B cell (primary cell): ENCODE data around the gene CCDC63. TPM values are rescaled to one million over a fixed set of nuclear protein-coding genes. Genes with fewer than 3 reads are reported as not detected.

Experiments used
- ATAC-seq: fragments of 200-7000 bp; cut with Tn5 transposase; one replicate; pipeline ENCODE4 v1.10.0; 2021; ENCODE audit warnings: low read depth, mild to moderate bottlenecking, moderate number of reproducible peaks, moderate library complexity
- CTCF ChIA-PET: fragments of 350-600 bp; sonication (Branson Sonifier 250); formaldehyde crosslinking; loops from one replicate; lab custom pipeline; 2021; ENCODE audit warnings: antibody characterized with exemption, inconsistent platforms; lab: Charles Lee
- POLR2A ChIA-PET: fragments of 350-600 bp; sonication (Branson Sonifier 250); formaldehyde crosslinking; loops from one replicate; lab custom pipeline; 2021; ENCODE audit warnings: antibody characterized with exemption; lab: Charles Lee
- DNase-seq: peaks from one replicate; pipeline ENCODE4 v3.0.0; 2013
- H2AFZ ChIP-seq: 2 replicates; pipeline ENCODE4 v1.6.1; 2012; ENCODE audit warnings: mild to moderate bottlenecking, low read depth, low read length; ENCODE audit not compliant: insufficient read depth, poor library complexity, severe bottlenecking
- H3K27ac ChIP-seq, 2 donors: 1 replicate in 1 of 2; 2 replicates in 1 of 2; pipeline ENCODE4 v1.5.1; 2012 to 2013; ENCODE audit warnings: low read length in 2 of 2, mild to moderate bottlenecking in 2 of 2, moderate library complexity in 1 of 2
- H3K27me3 ChIP-seq, 4 experiments: fragments of 200-600 bp in 1 of 4; sonication (generic) in 1 of 4; replicated peaks in 1 of 4; 1 replicate in 2 of 4; 2 replicates in 2 of 4; pipeline versions ENCODE4 v1.6.1 to v1.7.0; 2013 to 2016; ENCODE audit warnings: low read length in 3 of 4, mild to moderate bottlenecking in 2 of 4, mixed read lengths in 1 of 4, moderate library complexity in 1 of 4; ENCODE audit not compliant: insufficient read depth in 4 of 4, control insufficient read depth in 3 of 4; ENCODE audit errors: control extremely low read depth in 1 of 4
- H3K36me3 ChIP-seq, 2 experiments: replicated peaks in 1 of 2; 1 replicate in 1 of 2; 2 replicates in 1 of 2; pipeline versions ENCODE4 v1.6.1 to v1.7.1; 2013; ENCODE audit warnings: low read length in 1 of 2; ENCODE audit not compliant: insufficient read depth in 2 of 2, control insufficient read depth in 1 of 2; ENCODE audit errors: control extremely low read depth in 1 of 2, extremely low read depth in 1 of 2
- H3K4me1 ChIP-seq, 2 donors: fragments of 200-600 bp in 1 of 2; sonication (generic) in 1 of 2; 1 replicate in 1 of 2; 2 replicates in 1 of 2; pipeline versions ENCODE4 v1.5.1 to v1.6.1; 2013 to 2017; ENCODE audit warnings: low read length in 2 of 2; ENCODE audit not compliant: control insufficient read depth in 2 of 2, insufficient read depth in 2 of 2
- H3K4me2 ChIP-seq: replicated peaks from 2 replicates; pipeline ENCODE3; 2012; ENCODE audit warnings: mild to moderate bottlenecking, low read depth, low read length; ENCODE audit not compliant: poor library complexity, severe bottlenecking
- H3K4me3 ChIP-seq, 5 experiments: fragments of 200-600 bp in 1 of 5; sonication (generic) in 1 of 5; 1 replicate in 3 of 5; 2 replicates in 2 of 5; pipeline versions ENCODE4 v1.5.1 to v1.7.0; 2011 to 2016; ENCODE audit warnings: low read length in 4 of 5, mild to moderate bottlenecking in 4 of 5, low read depth in 2 of 5, control low read depth in 1 of 5, moderate library complexity in 1 of 5; ENCODE audit not compliant: insufficient read depth in 1 of 5; ENCODE audit errors: control extremely low read depth in 1 of 5, extremely low read depth in 1 of 5
- H3K79me2 ChIP-seq: fragments of 200-600 bp; sonication (generic); one replicate; pipeline ENCODE4 v1.6.0; 2016; ENCODE audit warnings: low read length; ENCODE audit not compliant: control insufficient read depth, insufficient read depth
- H3K9ac ChIP-seq: fragments of 200-600 bp; sonication (generic); 2 replicates; pipeline ENCODE4 v1.6.1; 2017; ENCODE audit warnings: mild to moderate bottlenecking, low read length, moderate library complexity
- H3K9me3 ChIP-seq, 3 donors: one replicate each; pipeline versions ENCODE4 v1.6.1 to v1.7.1; 2013; ENCODE audit warnings: low read length in 2 of 3; ENCODE audit not compliant: control insufficient read depth in 2 of 3, insufficient read depth in 1 of 3; ENCODE audit errors: control extremely low read depth in 1 of 3
- H4K20me1 ChIP-seq: 2 replicates; pipeline ENCODE4 v1.6.0; 2012; ENCODE audit warnings: mild to moderate bottlenecking, low read length; ENCODE audit not compliant: insufficient read depth, control insufficient read depth, poor library complexity, severe bottlenecking
- H3K27ac Mint-ChIP-seq: one replicate; pipeline ENCODE4 v1.8.0; 2021; ENCODE audit warnings: mixed read lengths
- H3K27me3 Mint-ChIP-seq: one replicate; pipeline ENCODE4 v1.8.0; 2021; ENCODE audit warnings: mixed read lengths
- H3K4me1 Mint-ChIP-seq: one replicate; pipeline ENCODE4 v1.8.0; 2021; ENCODE audit warnings: mixed read lengths
- H3K4me3 Mint-ChIP-seq: one replicate; pipeline ENCODE4 v1.8.0; 2021; ENCODE audit warnings: mixed read lengths
- H3K9me3 Mint-ChIP-seq: one replicate; pipeline ENCODE4 v1.8.0; 2022; ENCODE audit warnings: mixed read lengths; ENCODE audit not compliant: insufficient read depth
- EZH2 ChIP-seq: IDR thresholded peaks from 2 replicates; pipeline ENCODE4 v1.6.1; 2012; ENCODE audit warnings: borderline replicate concordance, low read depth, mild to moderate bottlenecking, moderate library complexity, low read length; ENCODE audit not compliant: insufficient read depth, poor library complexity, severe bottlenecking
- whole genome bisulfite sequencing: methylation state at CpG from one replicate; pipeline ENCODE4 v1.1.5; 2013; ENCODE audit warnings: missing lambda C conversion rate; ENCODE audit not compliant: insufficient coverage; 5-methylcytosine and 5-hydroxymethylcytosine counted together
- intact Hi-C: fragments of 100-400 bp; cut with micrococcal nuclease; formaldehyde crosslinking; loops from one replicate; pipeline ENCODE4 v1.10.0; 2022
- polyA plus RNA-seq: library from polyadenylated mRNA; depleted of rRNA; stranded (reverse); fragments of >200 nt; gene quantifications from 2 replicates; pipeline ENCODE4 v1.2.3, GENCODE V29; 2012
- total RNA-seq, 2 donors: library from RNA; stranded (reverse); fragments of 120-200 nt in 1 of 2; gene quantifications; 1 replicate in 1 of 2; 2 replicates in 1 of 2; pipeline versions ENCODE4 v1.2.3 to v1.2.4, GENCODE V29; 2013 to 2022
- TF ChIP-seq, protein P1 (sequence below): fragments of 200-600 bp; IDR thresholded peaks from one replicate; pipeline ENCODE4 v1.8.0; 2022; ENCODE audit warnings: antibody characterized with exemption, mild to moderate bottlenecking

CCDC63 gene
- total and polyA plus RNA-seq, 2 donors (not counting 1 experiment from before 2014, with no cell fraction given), result not detected

DNA sequence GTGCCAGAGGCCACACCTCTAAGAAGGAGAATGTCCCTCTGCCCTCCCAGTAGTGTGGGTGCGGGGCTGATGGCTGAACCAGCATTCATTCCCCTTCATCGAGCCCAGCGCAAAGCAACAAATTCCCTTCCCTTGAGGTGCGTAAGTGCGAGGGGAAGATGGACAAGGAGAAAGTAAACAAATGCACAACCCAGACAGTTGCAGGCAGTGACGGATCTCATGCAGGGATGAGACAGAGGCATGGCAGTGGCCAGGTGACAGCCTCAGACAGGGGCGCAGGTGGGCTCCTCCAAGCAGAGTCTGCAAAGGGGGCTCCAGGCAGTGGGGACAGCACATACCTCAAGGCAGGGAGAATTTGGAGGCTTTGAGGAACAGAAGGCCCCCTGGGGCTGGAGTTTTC, 75.9 kb downstream of the CCDC63 start:
- Histone ChIP-seq H3K4me3 (no peak overlapping the region), H3K9me3 (no peaks in the 10 kb centered on the region), H3K27ac (no peak overlapping the region), H3K9ac (no peak overlapping the region), H4K20me1 (no peaks in the 10 kb centered on the region), H2AFZ (no peak overlapping the region), H3K36me3 (no peaks in the 10 kb centered on the region), H3K4me1 (peaks cover 0 to 3% of the 10 kb centered on the region in 2 donors), H3K27me3 (peaks cover 0 to 2% (median 0%) of the 10 kb centered on the region in 4 experiments), H3K4me2 (no peak overlapping the region), H3K79me2 (no peaks in the 10 kb centered on the region)
- no peak overlapping the region for H3K27ac Mint-ChIP-seq
- 89% methylated on average over 6 of the region's 7 CpGs for WGBS
- POLR2A ChIA-PET, result no interaction called here
- CTCF ChIA-PET, result interaction anchor here (0.6 kb wide), 1 partner anchor 349 kb away, joined by 3 read pairs; no protein-coding TSS in a partner anchor
- TF ChIP-seq, protein P1, sequence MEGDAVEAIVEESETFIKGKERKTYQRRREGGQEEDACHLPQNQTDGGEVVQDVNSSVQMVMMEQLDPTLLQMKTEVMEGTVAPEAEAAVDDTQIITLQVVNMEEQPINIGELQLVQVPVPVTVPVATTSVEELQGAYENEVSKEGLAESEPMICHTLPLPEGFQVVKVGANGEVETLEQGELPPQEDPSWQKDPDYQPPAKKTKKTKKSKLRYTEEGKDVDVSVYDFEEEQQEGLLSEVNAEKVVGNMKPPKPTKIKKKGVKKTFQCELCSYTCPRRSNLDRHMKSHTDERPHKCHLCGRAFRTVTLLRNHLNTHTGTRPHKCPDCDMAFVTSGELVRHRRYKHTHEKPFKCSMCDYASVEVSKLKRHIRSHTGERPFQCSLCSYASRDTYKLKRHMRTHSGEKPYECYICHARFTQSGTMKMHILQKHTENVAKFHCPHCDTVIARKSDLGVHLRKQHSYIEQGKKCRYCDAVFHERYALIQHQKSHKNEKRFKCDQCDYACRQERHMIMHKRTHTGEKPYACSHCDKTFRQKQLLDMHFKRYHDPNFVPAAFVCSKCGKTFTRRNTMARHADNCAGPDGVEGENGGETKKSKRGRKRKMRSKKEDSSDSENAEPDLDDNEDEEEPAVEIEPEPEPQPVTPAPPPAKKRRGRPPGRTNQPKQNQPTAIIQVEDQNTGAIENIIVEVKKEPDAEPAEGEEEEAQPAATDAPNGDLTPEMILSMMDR, result no peak
- TF ChIP-seq EZH2, result no peak
- DNase-seq (no peak), ATAC-seq (no peak)
- H3K9me3 Mint-ChIP-seq, result no peaks in the 10 kb centered on the region
- no peak overlapping the region for H3K4me3 Mint-ChIP-seq
- H3K27me3 Mint-ChIP-seq, result peaks cover 16% of the 10 kb centered on the region
- peaks cover 5% of the 10 kb centered on the region for H3K4me1 Mint-ChIP-seq
- intact Hi-C loops, result no loop called here

DNA sequence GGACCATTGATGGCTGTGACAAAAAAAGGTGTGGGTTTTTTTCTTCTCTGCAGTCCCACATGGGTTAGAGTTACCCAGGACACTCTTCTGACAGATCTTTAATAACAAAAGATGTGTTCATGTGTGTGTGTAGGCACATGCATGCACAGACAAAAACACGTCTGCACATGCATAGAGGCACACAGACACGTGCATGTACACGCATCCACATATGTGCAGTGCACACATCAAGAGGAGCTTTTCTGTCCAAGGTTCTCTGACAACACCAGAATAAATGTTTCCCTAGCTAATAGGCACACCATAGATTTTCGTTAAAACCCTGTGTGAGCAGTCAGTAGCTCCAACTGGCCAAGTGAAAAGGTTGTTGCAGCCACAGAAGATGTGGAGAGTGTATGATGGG, 76.4 kb downstream of the CCDC63 start:
- POLR2A ChIA-PET, result no interaction called here
- H3K4me3 ChIP-seq, result no peak overlapping the region
- H3K4me2 ChIP-seq, result no peak overlapping the region
- H4K20me1 ChIP-seq, result no peaks in the 10 kb centered on the region
- no peak overlapping the region for H3K27ac ChIP-seq
- TF ChIP-seq EZH2, result no peak
- TF ChIP-seq, protein P1, result no peak
- H3K9ac ChIP-seq, result no peak overlapping the region
- WGBS, result 94% methylated on average over 4 of the region's 4 CpGs
- no peaks in the 10 kb centered on the region for H3K79me2 ChIP-seq
- CTCF ChIA-PET, result no interaction called here
- DNase-seq, result no peak
- no peaks in the 10 kb centered on the region for H3K9me3 Mint-ChIP-seq
- no peak overlapping the region for H3K4me3 Mint-ChIP-seq
- H3K4me1 ChIP-seq, result peaks cover 0 to 3% of the 10 kb centered on the region in 2 donors
- H3K36me3 ChIP-seq, result no peaks in the 10 kb centered on the region
- H3K27ac Mint-ChIP-seq, result no peak overlapping the region
- H3K27me3 ChIP-seq, result peaks cover 0 to 2% (median 0%) of the 10 kb centered on the region in 4 experiments
- peaks cover 16% of the 10 kb centered on the region for H3K27me3 Mint-ChIP-seq
- peaks cover 2% of the 10 kb centered on the region for H3K4me1 Mint-ChIP-seq
- intact Hi-C loops, result no loop called here
- no peaks in the 10 kb centered on the region for H3K9me3 ChIP-seq
- ATAC-seq, result no peak
- H2AFZ ChIP-seq, result no peak overlapping the region
